HG03354 (cell line): ENCODE results near the gene TNNI3K.

Source experiments
- ATAC-seq: cut with Tn5 transposase; IDR thresholded peaks from one replicate; pipeline ENCODE4 v1.9.1; 2021; ENCODE audit warnings: mild to moderate bottlenecking; ENCODE audit not compliant: unreplicated experiment, poor library complexity, severe bottlenecking

TNNI3K gene

GRCh38 chr1:74368335-74368734 is 133.1 kb downstream of the TNNI3K start:
- ATAC-seq, result no peak

- ATAC-seq, result no peak
These were observed 140.2 kb downstream of the TNNI3K start for GRCh38 chr1:74375376-74375775.

GRCh38 chr1:74380252-74380651 is 145.1 kb downstream of the TNNI3K start:
- ATAC-seq, result no peak

- ATAC-seq, result no peak
These were observed 153.7 kb downstream of the TNNI3K start for GRCh38 chr1:74388855-74389254.

- ATAC-seq, result no peak
These were observed 157.0 kb downstream of the TNNI3K start for GRCh38 chr1:74392186-74392585.

GRCh38 chr1:74392840-74393239 is 157.7 kb downstream of the TNNI3K start:
- ATAC-seq, result no peak

GRCh38 chr1:74395571-74395970 is 160.4 kb downstream of the TNNI3K start:
- no peak for ATAC-seq

- ATAC-seq, result no peak
These were observed 161.3 kb downstream of the TNNI3K start for GRCh38 chr1:74396462-74396861.

- ATAC-seq, result no peak
These were observed 161.7 kb downstream of the TNNI3K start for GRCh38 chr1:74396933-74397332.

GRCh38 chr1:74399249-74399648 is 164.1 kb downstream of the TNNI3K start:
- ATAC-seq, result peak; percentile 71

- no peak for ATAC-seq
These were observed 167.7 kb downstream of the TNNI3K start for GRCh38 chr1:74402873-74403272.

- no peak for ATAC-seq
These were observed 168.4 kb downstream of the TNNI3K start for GRCh38 chr1:74403606-74404005.

GRCh38 chr1:74406759-74407158 is 171.6 kb downstream of the TNNI3K start:
- ATAC-seq, result no peak

GRCh38 chr1:74407902-74408301 is 172.7 kb downstream of the TNNI3K start:
- no peak for ATAC-seq

GRCh38 chr1:74412244-74412643 is 177.1 kb downstream of the TNNI3K start:
- no peak for ATAC-seq

- no peak for ATAC-seq
These were observed 180.7 kb downstream of the TNNI3K start for GRCh38 chr1:74415935-74416334.

- ATAC-seq, result no peak
These were observed 184.4 kb downstream of the TNNI3K start for GRCh38 chr1:74419611-74420010.

GRCh38 chr1:74420467-74420866 is 185.3 kb downstream of the TNNI3K start:
- ATAC-seq, result no peak

- no peak for ATAC-seq
These were observed 187.5 kb downstream of the TNNI3K start for GRCh38 chr1:74422421-74423292.

GRCh38 chr1:74423471-74423870 is 188.3 kb downstream of the TNNI3K start:
- ATAC-seq, result no peak

- no peak for ATAC-seq
These were observed 190.5 kb downstream of the TNNI3K start for GRCh38 chr1:74425676-74426075.
